GM12801 (cell line): ENCODE measurements around the gene FAM234B.

Experiments used
- CTCF ChIP-seq: IDR thresholded peaks from one replicate; pipeline ENCODE4 v1.5.1; 2011; ENCODE audit warnings: control low read depth; ENCODE audit not compliant: insufficient read length; ENCODE audit errors: extremely low read depth

The FAM234B gene

GRCh38 chr12:12999959-13000615 lies 44.1 kb upstream of the FAM234B start, which contains the start of gene HEBP1:
Gene HEBP1, minus strand, starts transcription at chr12:13000265. Its CDS starts 151 bp downstream, at chr12:13000114.
- TF ChIP-seq CTCF = no peak

GRCh38 chr12:13000616-13000924 lies 43.6 kb upstream of the FAM234B start:
- TF ChIP-seq CTCF = no peak

- TF ChIP-seq CTCF = no peak
Observed at GRCh38 chr12:13000925-13001774, 43.0 kb upstream of the FAM234B start.

- no peak for TF ChIP-seq CTCF
Observed at GRCh38 chr12:13001775-13002040, 42.5 kb upstream of the FAM234B start.

- TF ChIP-seq CTCF = no peak
Observed at GRCh38 chr12:13002301-13003097, 41.7 kb upstream of the FAM234B start.

- no peak for TF ChIP-seq CTCF
Observed at GRCh38 chr12:13004361-13004760, 39.8 kb upstream of the FAM234B start.

GRCh38 chr12:13004986-13005385 lies 39.2 kb upstream of the FAM234B start:
- no peak for TF ChIP-seq CTCF
